ENCODE data around the gene CTAGE1.
A peak's percentile ranks its signal among the peaks of the same experiment; 100 is the strongest.
"Not testable (repeated sequence)": the region's sequence is repeated elsewhere in the genome, so short reads cannot be mapped to it uniquely, and the experiment has no call there.

The CTAGE1 gene

GRCh38 chr18:22434973-22435608, 17.4 kb upstream of the CTAGE1 start:
- peak; percentile 76 for DNase-seq (ENCODE audit: low read depth)

DNA sequence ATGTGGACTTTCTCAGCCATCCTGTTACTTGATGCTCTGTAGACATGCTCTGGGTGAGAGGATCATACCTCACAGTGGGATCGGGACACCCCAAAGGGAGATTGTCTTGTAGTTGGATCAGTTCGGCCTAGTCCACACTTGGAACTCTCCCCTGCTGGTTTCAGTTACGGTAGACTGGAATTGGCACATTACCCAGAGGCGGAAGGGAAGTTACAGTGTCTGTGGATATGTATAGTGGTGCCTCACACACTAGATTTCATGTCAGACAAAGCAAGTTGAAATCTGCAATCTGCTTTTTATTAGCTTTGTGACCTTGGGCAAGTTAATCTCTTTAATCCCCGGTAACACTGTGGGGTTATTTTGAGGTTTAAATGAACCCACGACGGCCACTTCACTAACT, 16.2 kb upstream of the CTAGE1 start:
- no peak for DNase-seq (ENCODE audit: low read depth)

GRCh38 chr18:22432657-22433137, 15.0 kb upstream of the CTAGE1 start:
- peak; percentile 85 for DNase-seq (ENCODE audit: low read depth)

- no peak for DNase-seq (ENCODE audit: low read depth)
Measured at GRCh38 chr18:22429564-22429963, 11.8 kb upstream of the CTAGE1 start.

DNA sequence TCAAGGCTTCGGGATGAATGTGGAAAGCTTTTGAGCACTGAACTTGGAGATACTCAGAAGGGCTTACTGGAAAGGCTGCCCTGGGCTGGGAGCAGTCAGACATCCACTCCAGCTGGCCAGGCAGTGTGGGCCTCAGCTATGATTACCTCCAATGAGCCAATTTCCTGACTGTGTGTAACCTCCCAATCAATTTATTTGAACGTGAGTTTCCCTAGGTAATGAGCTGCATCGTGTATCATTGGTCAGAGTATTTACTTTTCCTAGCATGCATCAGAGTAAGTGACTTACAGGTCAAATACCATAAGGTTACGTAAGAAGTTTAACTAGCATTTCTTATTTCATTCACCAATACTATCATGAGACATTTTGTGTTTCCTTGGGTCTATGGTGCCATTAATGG, 11.0 kb upstream of the CTAGE1 start:
- no peak for DNase-seq (ENCODE audit: low read depth)

- DNase-seq (ENCODE audit: low read depth): no peak
Measured at GRCh38 chr18:22427822-22428549, 10.3 kb upstream of the CTAGE1 start.

- DNase-seq (ENCODE audit: low read depth): no peak
Measured at GRCh38 chr18:22424565-22424963, 6.8 kb upstream of the CTAGE1 start.

GRCh38 chr18:22423878-22424564, 6.3 kb upstream of the CTAGE1 start:
- no peak for DNase-seq (ENCODE audit: low read depth)

DNA sequence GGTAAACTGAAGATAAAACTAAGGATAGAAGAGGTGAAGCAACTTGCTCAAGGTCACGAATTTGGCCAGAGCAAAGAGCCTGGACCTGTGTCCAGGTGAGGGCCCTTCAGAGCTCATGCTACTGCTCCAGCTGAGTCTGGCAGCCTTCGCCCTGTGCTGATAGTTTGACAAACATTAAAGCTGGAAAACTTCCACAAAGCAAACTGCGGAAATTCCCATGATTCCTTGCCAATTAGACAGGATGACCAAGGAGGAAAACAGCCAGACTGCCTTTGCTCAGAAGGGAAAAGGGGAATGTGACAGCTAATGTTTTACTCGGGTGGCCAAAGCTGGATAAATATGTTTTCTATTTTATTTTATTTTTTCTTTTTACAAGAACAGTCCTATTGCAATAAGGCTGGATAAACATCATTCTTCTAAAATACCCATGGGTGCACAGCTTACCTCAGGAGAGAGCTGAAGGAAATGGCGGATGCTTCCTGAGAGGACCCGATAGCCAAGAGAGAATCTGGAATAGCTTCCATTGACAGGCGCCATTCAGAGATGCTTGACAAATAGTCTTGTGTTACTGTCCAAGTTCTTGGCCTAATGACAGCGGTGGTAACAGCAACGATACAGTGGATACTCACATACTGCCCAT, 5.3 kb upstream of the CTAGE1 start:
- DNase-seq (ENCODE audit: low read depth): peak; percentile 50

- DNase-seq (ENCODE audit: low read depth): no peak
Measured at GRCh38 chr18:22420652-22421051, 2.9 kb upstream of the CTAGE1 start.

DNA sequence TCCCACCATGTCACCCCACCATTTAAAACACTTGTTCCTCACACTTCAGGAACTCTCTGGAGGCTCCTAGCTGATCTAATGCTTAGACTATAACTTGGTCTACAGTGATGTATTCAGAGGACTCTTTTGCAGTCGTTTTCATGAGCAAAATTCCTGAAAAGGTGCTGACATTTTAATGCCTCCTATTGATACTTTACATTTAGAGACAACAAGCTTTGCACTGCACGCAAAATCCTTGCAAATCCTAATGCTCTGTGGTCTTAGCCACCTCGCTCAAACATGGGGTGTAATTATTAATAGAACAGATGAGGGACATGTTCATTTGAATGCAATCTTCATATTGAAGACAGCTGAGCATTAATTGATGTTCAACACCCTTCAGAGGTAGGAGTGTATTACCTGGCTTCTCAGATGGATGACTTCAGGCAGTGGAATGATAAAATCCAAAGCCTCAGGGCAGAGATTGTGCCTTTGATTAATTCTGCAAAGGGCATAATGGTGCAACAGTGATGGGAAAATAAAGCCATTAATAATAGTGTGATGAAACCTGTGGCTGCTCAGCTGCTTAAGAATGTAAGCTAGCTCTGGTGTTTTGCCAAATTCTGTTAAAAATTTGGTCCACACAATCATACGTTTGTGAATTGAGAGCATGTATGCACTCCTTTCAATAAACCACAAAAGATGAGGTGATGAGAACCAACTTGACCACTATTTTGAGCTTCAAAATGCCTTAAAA, 5.4 kb downstream of the CTAGE1 start:
- DNase-seq (ENCODE audit: low read depth): peak; percentile 23

DNA sequence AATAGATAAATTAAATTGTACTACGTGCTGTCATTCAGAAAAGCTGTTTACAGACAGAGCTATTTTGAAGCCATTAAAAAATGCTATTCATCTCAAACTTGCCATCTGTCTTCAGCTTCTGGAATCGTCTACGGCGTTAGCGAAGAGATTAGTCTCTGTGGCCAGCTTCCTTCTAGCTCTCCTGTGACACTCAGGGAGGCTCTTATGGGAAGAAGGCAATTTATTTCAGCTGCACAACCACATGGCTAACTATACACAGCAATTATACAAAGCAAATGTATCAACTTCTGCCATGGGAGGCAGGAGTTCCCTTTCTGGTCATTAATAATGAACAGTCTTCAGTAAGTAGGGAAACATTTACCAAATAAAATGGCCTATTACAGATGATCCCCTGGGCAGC, 6.3 kb downstream of the CTAGE1 start:
- DNase-seq (ENCODE audit: low read depth): no peak

GRCh38 chr18:22410126-22410525, 7.6 kb downstream of the CTAGE1 start:
- no peak for DNase-seq (ENCODE audit: low read depth)

DNA sequence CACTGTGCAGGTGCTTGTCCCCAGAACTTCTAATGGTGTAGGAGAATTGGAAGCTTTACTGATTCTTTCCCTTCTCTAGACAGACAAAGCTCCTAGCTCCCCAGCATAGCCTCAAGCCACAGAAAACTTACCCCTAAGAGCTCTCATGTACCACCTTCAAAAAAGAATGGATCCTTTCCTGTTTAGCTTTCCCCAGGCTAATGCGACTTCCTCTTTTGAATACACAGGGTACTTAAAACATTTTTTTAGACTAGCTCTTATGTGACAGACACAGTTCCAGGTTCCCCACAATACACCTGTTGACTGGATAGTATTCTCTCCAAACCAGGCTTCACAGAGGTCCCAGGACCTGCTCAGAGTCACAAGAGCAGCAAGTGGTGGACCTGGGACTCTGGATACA, 8.3 kb downstream of the CTAGE1 start:
- DNase-seq (ENCODE audit: low read depth): no peak

DNA sequence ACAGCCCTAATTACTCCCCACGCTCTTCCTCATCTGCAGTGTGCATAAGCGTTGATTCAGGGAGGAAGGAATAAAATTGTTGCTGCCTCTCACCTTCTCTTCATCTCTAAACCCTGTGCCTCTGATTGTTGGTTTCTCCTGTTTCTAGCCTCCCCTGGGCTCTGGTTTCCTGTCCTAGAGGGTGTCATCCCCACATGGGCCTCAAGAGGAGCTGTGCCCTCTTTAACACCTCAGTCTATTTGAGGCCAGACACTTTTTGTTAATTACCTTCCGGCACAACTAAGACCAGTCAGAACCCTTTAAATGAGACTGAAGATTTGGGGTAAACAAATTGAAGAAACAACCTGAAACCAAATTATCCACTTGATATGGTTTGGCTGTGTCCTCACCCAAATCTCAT, 9.7 kb downstream of the CTAGE1 start:
- no peak for DNase-seq (ENCODE audit: low read depth)

GRCh38 chr18:22405142-22405541, 12.6 kb downstream of the CTAGE1 start:
- DNase-seq (ENCODE audit: low read depth): no peak

DNA sequence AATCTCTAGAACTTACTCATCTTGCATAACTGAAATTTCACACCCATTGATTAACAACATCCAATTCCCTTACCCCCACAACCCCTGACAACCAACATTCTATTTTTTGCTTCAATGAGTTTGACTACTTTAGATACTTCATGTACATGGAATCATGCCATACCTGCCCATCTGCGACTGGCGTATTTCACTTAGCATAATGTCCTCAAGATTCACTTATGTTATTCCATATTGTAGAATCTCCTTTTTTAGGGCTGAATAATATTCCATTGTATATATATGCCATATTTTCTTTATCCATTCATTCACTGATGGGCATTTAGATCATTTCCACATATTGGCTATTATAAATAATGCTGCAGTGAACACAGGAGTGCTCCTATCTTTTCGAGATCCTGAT, 13.8 kb downstream of the CTAGE1 start:
- no peak for DNase-seq (ENCODE audit: low read depth)

DNA sequence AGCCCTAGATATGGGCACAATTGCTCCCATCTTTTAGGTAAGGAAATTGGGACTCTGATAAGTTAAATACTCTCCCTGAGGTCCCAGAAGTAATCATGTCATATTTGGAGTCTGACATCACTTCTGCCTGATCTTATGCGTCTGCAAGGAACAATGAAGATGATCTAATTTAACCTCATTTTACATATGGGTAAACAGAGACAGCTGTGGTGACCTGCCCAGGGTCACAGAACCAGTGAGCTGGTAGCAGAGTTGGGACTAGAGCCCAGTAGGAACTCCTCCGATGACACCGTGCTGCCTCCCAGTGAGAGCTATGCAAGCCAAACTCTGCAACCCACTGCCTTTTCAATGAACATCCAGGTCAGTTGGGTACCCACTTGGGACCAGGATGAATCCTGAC, 17.8 kb downstream of the CTAGE1 start:
- no peak for DNase-seq (ENCODE audit: low read depth)

DNA sequence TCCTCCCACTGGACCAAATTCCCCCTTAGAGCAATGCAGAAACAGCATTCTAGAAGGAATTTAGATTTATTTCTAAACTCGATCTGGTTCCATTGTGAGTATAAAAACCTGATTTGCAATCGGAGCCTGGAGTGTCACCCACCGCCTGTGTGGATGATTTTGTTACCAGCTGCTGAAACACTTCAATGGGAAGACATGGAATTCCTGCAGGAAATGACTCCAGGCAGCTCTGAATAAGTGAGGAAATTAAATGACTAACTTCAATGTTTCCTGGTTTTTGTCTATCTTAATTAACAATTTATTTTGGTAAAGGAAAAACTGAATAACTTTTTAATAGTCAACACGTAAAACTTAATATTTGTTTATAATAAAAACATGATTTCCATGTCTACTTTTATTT, 19.3 kb downstream of the CTAGE1 start:
- DNase-seq (ENCODE audit: low read depth): no peak

DNA sequence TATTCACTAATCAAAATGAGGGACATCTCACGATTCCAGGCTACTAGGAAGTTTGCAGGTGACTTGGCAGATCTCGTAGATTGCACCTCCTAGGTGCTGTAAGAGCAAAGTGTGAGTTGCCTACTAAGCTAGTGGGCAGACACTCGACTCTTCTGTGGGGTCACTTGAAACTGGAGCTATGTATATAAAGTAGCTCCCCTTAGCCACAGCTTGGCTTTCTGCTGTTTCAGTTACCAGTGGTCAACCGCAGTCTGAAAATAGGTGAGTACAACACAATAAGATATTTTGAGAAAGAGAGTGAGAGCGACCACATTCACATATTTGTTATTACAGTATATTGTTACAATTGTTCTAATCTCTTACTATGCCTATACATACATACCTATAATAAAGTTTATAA, 23.3 kb downstream of the CTAGE1 start:
- DNase-seq (ENCODE audit: low read depth): no peak

DNA sequence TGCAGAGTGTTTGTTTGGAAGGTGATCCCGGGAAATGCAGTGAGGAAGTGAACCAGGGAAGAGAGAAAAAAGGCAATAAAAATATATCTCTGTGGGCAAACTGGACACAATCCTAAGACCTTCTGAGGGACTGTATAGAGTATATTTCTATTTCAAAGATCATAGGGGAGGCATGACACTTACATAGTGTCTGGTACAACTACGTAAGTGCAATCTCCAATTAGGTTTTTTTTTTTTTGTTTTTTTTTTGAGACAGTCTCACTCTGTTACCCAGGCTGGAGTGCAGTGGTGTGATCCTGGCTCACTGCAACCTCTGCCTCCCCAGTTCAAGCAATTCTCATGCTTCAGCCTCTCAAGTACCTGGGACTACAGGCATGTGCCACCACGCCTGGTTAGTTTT, 24.6 kb downstream of the CTAGE1 start:
- not testable (repeated sequence) for DNase-seq (ENCODE audit: low read depth)
